Measurements from ENCODE around the gene KATNBL1. TPM values are rescaled to one million over a fixed set of nuclear protein-coding genes. Genes with fewer than 3 reads are reported as not detected.

The KATNBL1 gene, protein sequence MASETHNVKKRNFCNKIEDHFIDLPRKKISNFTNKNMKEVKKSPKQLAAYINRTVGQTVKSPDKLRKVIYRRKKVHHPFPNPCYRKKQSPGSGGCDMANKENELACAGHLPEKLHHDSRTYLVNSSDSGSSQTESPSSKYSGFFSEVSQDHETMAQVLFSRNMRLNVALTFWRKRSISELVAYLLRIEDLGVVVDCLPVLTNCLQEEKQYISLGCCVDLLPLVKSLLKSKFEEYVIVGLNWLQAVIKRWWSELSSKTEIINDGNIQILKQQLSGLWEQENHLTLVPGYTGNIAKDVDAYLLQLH
- 47.8 and 54.4 TPM in 2 replicates for total RNA-seq (2014; rRNA removed; shearing (Covaris generic))

DNA sequence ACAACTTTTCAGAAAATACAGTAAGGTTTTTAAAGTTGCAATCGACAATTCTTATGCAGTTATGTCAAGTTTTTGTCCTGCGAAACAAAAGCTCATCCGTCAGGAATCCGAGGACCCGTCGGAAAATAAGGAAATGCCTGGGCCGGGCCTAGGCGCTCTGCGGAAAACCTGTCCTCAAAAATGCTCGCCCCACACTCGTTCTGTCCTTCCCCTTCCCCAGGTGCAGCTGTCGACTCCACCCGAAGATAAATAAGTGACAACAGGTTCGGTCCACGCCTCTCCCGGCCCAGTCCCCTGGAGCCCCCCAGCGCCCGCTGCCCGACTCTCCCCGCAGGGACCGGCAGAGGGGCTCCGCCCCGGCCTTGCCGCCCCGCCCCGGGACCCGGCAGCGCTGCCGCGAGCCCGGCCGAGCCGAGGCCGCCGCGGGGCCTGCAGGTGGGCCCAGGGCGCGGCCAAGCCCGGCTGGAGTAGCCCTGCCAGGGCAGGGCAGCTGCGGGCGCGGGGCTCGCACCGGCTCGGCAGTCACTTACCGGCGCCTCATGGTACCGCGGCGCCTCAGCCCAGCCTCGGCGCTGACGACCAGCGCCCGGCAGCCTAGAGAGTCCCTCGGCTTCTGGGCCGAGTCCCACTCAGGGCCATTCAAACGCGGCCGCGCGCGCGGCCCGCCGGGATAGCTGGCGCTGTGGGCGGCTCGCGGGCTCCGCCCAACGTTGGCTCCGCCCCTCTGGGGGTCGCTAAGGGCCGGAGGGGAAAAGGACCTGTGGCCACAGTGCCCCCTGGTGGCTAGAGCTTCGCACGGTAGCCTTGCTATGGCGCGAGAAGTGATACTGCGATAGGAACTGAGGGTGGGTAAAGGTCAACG is at the start of gene KATNBL1:
Gene KATNBL1 (minus strand): TSS at position 676 of the 862 bp plus-strand sequence. CDS start 46,420 bp downstream, outside the sequence.
- DNase-seq (ENCODE audit: low read depth) = peak; percentile 95

DNA sequence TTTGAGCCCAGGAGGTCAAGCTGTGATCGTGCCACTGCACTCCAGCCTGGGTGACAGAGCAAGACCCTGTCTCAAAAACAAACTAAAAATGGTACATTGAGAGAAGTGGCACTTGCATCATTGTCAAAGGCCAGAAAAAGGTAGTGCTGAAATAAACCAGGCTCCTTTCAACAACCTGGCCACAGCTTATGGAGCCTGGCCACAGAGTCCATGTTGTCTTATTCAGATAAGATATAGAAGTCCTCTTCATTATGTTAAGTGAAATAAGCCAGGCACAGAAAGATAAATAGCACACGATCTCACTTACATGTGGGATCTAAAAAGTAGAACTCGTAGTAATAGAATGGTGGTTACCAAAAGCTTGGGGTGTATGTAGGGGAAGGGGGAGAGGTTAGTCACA is 49.7 kb upstream of the KATNBL1 start:
- DNase-seq (ENCODE audit: low read depth) = no peak

DNA sequence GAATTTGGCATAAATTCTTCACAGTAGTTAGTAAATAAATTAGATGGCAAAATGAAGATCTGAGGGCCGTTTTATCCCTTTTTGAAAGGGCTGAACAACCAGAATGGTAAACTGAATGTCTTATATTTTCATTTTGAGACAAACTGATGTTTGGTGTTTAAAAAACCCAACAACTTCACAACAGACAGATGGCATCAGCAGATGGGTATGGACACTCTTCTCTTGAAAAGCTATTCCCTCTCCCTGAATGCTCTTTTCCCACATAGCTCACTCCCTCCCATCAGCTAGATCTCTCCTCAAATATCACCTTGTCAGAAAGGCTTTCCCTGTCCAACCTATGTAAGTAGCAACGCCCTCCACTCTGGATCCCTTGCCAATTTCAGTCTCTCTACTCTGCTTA is 48.3 kb upstream of the KATNBL1 start:
- DNase-seq (ENCODE audit: low read depth) = no peak

DNA sequence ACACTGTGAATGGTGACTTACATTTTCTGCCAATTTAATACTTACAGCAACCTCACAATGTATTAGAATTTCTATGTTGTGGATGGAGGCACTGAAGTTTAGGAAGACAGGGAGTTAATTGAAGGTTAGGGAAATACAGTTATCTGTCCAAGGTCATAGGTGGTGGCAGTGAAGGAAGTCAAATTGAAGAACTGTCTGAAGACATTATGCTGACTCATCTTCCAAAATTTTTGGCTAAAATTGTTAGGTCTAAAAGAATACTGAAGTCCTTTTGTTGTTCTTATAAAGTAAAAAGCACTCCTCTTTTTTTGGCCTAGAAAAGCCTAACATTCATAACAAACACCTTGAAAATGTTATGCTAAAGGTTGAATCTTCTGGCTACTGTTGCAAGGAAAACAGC is 42.6 kb upstream of the KATNBL1 start:
- DNase-seq (ENCODE audit: low read depth) = no peak

DNA sequence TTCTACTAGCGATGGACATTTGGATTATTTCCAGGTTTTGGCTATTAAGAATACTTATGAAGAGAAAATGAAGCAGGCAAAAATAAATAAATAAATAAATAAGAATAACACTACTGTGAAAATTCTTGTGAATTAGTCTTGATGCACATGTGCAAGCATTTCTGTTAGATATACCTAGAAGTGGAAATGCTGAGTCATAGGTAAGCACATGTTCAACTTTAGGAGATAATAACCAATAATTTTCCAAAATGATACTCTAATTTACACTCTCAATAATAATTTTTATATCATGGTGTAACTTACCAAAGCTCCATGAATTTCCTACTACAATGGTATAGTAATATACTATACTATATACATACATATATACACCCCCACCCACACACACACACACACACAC is 38.3 kb upstream of the KATNBL1 start:
- no peak for DNase-seq (ENCODE audit: low read depth)

DNA sequence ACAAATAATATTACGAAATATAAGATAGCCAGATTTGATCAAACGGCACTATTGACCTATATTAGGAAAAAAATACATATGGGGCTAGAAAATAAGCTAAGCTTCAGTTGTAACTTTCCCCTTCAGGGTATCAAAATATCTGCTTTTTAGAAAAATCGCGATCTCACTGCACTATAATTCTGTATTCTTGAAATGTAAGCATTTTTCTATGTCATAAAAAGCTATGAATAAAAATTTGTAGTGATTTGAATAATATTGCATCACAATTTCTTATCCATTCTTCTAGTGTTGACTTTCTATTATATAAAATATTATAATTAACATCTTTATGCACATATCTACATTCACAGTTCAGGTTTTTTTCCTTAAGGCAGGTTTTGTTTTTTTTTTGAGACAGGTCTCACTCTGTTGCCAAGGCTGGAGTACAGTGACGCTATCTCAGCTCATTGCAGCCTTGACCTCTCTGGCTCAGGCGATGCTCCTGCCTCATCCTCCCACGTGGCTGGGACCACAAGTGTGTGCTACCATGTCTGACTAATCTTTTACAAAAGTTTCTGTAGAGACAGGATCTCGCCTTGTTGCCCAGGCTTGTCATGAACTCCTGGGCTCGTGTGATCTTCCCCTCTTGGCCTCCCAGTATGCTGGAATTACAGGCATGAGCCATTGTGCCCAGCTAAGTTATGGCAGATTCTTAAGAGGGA is 36.5 kb upstream of the KATNBL1 start:
- DNase-seq (ENCODE audit: low read depth) = no peak

DNA sequence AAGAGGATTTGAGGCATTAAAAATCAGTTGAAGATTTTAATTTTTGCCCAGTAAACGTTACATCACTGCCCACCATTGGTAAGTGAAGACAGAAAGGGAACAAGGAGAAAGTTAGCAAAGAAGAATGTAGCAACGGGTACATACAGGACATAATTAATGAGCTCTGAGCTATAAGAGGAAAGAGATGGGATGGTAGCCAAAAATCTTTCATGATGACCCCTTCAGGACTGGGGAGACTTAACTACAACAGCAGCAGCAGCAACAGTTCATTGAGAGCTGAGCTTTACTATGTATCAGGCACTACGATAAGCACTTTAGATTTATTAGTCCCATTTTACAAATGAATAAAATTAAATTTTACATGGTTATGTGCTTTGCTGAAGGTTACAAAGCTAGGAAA is 33.3 kb upstream of the KATNBL1 start:
- DNase-seq (ENCODE audit: low read depth) = no peak

DNA sequence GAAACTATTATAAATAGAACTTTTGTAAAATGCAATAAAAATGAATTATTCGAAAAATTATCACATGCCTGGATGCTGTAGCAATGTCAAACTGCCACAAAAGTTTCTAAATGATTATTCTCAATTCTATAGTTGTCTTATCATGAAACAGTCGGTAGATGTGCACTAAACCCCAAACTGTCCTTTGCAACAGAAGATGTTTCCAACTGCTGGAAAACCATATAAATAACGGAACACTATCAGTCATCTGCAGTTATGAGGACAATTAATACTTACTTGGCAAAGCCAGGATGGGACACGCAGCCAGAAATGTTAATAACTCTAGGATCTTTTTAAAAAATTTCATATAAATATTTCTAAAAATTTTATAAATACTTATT is 32.4 kb upstream of the KATNBL1 start:
- no peak for DNase-seq (ENCODE audit: low read depth)

DNA sequence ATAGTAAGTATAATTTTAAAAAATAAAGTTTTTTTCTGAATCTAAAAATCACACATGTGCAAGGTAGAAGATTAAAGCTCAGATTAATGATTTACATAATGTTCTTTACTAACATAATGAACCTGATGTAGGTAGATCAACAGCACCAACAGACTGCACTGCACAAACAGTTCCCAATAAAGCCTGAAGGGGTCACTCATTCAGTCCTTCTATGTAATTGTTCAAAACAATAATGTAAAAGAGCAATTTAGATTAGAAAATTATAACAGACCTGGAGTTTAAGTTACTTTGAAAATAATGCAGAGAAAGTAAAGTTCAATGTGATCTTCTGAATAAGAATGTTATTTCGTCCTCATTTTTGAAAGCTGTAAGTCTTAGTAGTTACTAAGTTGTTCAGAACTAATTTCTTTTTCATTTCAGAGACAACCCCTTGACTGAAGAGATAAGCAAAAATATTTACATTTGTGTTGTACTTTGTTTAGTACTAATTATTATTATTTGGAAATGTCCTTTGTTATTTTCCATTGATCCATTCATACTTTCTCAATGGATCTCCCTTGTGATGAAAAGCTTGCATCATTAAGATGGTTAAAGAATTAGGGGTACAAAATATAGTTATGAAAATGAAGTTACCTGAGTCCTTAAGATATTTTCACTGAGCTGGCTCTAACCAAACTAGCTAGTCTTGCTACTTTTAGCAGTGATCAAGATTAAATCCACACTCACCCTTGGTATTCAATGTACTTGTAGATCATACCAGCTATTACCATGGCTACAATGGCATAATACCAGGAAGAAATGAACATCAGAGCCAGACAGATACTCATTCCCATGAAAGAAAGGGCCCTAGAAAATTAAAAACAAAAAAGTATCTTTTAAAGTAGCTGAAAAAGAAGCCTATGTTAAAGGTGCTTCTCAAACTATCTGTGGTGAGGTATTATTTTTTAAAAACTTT is 31.8 kb upstream of the KATNBL1 start:
- peak; percentile 22 for DNase-seq (ENCODE audit: low read depth)

DNA sequence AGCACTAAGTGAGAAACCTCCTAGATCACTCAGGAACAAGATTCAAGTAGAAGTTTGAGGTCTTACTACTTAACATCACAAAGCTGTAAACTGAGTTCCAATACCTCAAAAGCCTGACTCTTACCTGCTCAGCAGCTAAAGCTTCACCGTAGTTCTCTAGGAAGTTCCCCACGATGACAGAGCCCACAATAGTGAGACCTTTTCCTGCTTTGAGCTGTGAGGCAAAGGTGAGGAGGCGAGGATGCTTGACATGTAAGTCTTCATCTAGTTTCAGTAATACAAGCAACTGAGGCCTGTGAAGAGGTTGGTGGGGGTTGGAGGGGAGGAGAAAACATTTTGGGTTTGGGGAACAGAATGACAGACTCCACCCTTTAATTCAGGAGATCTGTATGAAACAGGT is 30.6 kb upstream of the KATNBL1 start:
- DNase-seq (ENCODE audit: low read depth) = no peak

DNA sequence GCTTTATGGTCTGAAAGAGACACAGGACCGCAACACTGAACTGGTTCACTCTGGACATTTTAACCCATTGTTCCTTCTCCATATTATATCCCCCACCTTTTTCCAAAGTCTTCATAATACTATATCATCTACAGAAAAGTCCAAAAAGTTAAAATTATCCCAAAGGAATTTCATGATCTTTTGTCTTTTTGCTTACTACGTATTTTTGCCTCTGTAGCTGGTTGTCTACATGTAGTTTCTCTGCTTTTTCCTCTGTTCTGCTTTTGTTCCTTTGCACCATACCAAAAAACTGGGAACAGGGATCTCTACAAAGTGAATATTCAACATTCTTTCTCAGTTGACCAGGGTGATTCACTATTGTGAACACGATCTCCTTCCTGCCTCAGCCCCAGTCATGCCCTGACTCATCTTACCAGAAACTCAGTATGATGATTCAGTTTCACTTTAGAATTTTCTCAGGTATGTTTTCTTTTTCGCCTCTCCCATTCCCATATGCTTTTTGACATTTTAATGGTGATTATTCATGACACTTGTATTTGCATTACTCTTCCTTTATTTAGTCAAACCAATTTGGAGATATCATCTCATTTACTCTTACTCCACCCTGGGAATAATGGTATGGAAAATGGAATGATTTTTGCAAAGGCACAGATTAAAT is 29.4 kb upstream of the KATNBL1 start:
- DNase-seq (ENCODE audit: low read depth) = peak; percentile 89

DNA sequence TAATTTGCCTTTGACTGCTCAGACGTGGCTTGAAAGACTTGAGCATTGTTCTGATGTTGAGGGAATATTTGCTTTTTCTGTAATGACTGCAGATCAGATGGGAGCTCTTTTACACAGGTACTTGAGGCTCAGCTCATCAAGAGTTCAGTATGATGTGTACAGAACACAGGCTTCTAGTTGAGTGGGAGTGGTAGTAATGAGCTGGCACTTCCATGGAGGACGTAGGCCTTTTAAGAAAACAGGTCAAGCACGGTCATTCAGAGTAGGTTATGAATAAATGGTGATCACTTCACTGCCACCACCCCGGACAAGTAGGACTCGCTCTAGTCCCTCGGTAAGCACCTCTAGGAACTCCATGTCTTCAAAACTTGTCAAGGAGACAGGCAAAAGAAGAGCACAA is 23.7 kb upstream of the KATNBL1 start:
- no peak for DNase-seq (ENCODE audit: low read depth)

DNA sequence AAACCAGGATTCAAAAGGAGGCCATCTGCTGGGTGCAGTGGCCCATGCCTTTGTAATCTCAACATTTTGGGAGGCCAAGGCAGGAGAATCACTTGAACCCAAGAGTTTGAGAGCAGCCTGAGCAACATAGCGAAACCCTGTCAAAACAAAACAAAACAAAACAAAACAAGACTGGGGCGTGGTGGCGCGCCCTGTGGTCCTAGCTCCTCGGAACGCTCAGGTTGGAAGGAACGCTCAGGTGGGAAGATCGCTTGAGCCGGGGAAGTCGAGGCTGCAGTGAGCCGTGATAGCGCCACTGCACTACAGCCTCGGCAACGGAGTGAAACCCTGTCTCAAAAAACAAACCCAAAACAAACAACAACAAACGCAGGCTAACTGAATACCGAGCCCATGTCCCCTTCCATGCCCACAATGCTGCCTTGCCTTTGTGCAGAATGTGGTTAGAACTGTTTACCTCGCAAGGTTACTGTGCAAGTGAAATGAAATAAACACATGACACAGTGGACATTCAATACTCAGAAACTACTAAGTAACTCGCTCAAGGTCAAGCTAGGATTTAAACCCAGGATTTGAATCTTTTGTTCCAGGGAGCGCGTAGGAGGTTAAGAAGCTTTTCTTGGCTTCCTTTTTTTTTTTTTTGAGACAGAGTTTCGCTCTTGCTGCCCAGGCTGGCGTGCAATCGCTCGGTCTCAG is 14.2 kb upstream of the KATNBL1 start:
- peak; percentile 11 for DNase-seq (ENCODE audit: low read depth)

DNA sequence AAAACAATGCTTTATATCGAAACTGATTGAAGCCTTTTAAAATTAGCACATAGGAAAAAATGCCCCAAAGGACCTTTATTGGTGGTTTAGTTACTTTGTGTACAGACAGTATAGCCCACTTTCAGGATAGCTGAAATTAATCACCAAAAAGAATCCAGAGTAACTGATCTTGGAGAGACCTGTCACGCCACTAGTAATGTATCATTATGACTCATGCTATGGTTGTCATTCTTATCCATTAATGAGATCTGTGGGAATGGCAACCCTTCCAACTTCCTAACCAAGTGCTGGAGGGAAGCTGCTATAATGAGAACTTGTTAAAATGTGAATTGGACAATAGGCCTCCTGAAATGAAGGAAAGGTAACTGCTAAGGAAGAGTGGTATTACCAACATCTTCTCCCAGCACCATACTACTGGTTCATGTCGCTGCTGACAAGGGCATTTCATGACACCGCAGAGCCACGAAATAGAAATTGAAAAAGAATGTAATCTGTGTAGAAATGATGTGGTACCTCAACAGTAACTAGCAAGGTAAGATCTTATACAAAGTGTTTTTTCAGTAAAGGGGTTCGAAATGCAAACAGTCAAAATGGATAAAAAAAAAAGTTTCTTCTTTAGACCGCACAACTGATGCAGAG is 7.8 kb upstream of the KATNBL1 start:
- peak; percentile 69 for DNase-seq (ENCODE audit: low read depth)

DNA sequence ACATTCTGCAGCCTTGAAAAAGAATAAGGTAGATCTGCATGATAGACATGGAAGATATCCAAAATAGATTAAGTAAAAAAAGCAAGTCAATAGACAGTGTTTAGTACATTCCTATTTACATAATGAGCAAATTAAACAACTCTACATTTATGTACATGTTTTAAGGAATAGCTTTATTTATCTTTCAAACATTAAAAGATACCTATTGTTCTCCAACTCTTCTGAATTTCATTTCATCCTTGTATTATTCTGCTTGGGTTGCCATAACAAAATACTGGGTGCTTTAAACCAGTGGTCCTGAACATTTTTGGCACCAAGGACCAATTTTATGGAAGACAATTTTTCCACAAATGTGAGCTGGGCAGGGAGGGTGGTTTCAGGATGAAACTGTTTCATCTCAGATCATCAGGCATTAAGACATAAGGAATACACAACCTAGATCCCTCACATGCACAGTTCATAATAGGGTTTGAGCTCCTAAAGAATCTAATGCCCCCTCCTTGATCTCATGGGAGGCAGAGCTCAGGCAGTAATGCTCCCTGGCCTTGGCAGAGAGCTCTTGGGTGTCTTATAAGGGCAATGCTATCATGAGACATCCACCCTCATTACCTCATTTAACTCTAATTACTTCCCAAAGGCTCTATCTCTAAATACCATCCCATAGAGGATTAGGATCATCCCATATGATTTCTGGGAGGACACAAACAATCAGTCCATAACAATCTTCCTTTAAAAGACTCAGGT is 6.8 kb upstream of the KATNBL1 start:
- DNase-seq (ENCODE audit: low read depth) = no peak

DNA sequence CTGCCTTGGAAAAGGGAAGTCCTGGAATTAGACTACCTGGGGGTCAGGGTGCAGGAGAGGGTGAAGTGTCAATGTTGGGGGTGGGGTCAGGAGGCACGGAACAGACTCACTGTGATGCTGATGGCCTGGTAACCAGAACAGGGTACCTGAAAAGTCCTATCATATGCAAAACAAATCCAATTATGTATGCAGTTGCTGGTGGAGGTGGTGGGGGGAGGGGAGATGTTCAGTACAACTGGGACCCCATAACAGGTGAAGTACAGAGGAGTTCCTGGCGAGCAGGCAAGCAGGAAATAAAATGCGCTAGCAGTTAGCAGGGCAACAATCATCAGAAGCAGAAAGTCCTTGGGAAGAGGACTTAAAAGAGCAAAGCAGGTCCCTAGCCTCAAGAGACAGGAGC is 4.2 kb upstream of the KATNBL1 start:
- no peak for DNase-seq (ENCODE audit: low read depth)

DNA sequence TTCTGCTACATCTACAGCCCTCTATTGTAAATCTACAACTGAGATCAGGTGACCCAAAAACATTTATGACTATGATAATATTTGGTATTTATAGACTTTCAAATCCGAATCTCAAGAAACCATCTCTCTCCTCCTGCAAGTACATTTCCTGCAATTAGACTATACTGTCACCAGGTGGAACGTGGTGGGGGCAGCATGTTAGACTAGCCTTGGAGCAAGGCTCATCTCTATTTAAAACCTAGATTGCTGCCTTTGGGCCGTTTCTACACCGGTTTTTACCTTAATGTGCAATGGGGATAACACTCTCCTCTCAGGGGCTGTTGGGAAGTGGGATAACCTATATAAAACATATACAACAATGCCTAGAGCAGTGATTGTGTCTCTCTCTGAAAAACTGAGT is 3.8 kb upstream of the KATNBL1 start:
- DNase-seq (ENCODE audit: low read depth) = no peak

DNA sequence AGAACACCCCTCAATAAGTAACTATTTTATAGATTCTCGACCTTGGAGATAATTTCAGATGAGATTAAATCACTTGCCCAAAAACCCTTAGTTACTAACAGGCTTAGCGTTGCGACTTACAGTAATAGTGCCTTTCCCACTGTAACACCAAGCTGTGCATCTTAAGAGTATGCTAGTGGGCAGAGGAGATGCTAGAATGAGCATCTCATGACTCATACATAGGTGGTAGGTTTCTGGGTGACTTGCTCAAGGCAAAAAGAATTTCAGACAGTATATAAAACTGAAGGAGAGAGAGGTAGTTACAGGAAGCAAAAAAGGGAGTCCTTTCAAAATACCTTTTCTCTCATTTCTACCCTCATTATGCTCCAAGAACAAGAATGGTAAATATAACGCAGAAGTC is 3.9 kb downstream of the KATNBL1 start:
- DNase-seq (ENCODE audit: low read depth) = no peak

DNA sequence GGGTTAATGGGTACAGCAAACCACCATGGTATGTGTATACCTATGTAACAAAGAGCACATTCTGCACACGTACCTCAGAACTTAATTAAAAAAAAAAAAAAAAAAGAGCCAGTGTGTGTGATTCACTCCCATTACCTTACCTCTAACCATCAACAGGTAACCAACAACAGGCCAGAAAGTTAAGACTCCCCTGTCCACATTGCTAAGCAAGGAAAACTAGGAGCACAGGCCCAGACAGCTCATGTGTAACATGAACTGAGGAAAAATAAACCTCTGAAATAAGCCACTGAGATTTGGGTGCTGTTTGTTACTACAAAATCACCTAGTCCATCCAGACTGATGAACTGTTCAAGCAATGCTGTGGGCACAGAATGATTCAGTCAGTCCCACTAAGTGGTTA is 6.0 kb downstream of the KATNBL1 start:
- DNase-seq (ENCODE audit: low read depth) = no peak

Data from Daoy (cell line).